ENCODE measurements around the gene RPL19.

RPL19 gene

DNA sequence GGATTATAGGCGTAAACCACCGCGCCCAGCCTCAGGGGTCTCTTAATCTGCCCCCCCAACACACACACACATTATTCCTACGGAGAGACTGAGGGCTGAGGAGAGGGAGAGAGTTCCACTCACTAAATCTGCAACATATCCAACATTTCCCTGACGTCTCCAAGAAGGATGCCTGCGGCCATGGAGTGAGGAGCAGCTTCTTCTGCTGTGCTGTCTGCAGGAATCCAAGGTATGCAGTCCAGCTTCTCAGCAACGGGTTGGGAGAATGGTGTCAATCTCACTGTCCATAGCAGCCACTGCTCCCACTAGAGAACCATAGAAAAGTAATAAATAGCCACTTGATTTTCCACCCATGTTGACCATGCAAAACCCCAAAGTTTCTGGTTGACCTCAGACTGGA lies 43.6 kb upstream of the RPL19 start:
- TF ChIP-seq, protein P1, sequence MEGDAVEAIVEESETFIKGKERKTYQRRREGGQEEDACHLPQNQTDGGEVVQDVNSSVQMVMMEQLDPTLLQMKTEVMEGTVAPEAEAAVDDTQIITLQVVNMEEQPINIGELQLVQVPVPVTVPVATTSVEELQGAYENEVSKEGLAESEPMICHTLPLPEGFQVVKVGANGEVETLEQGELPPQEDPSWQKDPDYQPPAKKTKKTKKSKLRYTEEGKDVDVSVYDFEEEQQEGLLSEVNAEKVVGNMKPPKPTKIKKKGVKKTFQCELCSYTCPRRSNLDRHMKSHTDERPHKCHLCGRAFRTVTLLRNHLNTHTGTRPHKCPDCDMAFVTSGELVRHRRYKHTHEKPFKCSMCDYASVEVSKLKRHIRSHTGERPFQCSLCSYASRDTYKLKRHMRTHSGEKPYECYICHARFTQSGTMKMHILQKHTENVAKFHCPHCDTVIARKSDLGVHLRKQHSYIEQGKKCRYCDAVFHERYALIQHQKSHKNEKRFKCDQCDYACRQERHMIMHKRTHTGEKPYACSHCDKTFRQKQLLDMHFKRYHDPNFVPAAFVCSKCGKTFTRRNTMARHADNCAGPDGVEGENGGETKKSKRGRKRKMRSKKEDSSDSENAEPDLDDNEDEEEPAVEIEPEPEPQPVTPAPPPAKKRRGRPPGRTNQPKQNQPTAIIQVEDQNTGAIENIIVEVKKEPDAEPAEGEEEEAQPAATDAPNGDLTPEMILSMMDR (IDR thresholded peaks at IDR 0.05; ENCODE audit: low read depth, low read length): no peak
- no peak for DNase-seq (ENCODE audit: low read depth in 2 of 2)
- H3K4me3 ChIP-seq (replicated peaks in 1 of 2; ENCODE audit: low read depth in 2 of 2, low read length in 2 of 2): no peak overlapping the region

DNA sequence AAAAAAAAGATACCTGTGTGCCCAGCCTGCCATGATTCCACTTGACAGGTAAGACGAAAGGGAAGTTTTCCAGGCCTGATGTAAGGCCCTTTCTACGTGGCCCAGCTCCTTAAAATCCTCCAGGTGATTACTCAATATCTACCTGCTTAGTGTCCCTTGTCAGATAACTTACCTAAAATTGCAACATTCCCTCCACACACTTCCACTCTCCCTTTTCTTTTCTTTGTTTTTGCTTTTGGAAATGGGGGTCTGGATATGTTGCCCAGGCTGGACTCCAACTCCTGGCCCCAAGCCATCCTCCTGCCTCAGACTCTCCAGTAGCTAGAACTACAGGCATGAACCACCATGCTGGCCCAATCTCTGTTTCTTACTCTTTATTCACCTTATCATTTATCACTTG lies 41.5 kb upstream of the RPL19 start:
- no peak for DNase-seq (ENCODE audit: low read depth in 2 of 2)
- H3K4me3 ChIP-seq (replicated peaks in 1 of 2; ENCODE audit: low read depth in 2 of 2, low read length in 2 of 2): no peak overlapping the region
- TF ChIP-seq, protein P1 (IDR thresholded peaks at IDR 0.05; ENCODE audit: low read depth, low read length): no peak

DNA sequence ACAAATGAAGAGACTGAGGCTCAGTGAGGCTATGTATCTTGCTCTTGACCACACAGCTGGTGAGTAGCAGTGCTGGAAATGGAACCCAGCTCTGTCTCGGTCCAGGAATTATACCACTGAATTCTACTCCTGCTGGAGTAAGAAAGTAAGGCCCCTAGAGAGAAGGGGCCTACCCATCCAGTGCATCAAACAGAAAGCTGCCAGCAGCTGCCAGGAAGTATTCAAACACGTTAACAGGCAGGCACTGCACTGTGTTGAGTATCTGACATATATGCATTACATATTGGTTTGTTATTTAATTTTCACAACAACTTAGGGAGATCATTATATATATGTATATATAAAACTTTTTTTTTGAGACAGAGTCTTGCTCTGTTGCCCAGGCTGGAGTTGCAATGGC lies 38.1 kb upstream of the RPL19 start:
- H3K4me3 ChIP-seq (replicated peaks in 1 of 2; ENCODE audit: low read depth in 2 of 2, low read length in 2 of 2): no peak overlapping the region
- TF ChIP-seq, protein P1 (IDR thresholded peaks at IDR 0.05; ENCODE audit: low read depth, low read length): no peak
- DNase-seq (ENCODE audit: low read depth in 2 of 2): no peak

DNA sequence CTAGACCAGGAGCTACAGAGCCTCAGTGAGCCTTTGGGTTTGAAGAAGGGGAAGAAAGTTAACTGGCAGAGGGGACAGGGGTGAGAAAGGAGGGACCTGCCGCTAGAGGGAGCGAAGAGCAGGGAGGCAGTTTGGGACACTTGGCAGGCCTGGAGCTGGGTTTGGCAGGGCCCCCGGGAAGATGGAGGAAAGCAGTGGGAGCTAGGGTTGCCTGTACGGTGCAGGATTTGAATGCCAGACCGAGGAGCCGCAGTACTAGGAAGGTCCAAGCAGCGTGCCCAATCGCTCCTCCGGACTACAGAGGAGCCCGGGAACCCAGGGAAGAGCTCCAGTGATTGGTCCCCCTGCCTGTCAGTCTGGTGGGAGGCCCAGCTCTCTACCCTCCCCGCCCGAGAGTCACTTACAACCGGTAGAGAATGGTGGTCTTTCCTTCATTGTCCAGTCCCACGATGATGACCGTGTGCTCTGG lies 35.4 kb upstream of the RPL19 start:
- peak; percentile 93 to 95 for DNase-seq (ENCODE audit: low read depth in 2 of 2)
- TF ChIP-seq, protein P1 (IDR thresholded peaks at IDR 0.05; ENCODE audit: low read depth, low read length): peak; percentile 91
- peak overlapping the region; percentile 43 to 44 for H3K4me3 ChIP-seq (replicated peaks in 1 of 2; ENCODE audit: low read depth in 2 of 2, low read length in 2 of 2)

DNA sequence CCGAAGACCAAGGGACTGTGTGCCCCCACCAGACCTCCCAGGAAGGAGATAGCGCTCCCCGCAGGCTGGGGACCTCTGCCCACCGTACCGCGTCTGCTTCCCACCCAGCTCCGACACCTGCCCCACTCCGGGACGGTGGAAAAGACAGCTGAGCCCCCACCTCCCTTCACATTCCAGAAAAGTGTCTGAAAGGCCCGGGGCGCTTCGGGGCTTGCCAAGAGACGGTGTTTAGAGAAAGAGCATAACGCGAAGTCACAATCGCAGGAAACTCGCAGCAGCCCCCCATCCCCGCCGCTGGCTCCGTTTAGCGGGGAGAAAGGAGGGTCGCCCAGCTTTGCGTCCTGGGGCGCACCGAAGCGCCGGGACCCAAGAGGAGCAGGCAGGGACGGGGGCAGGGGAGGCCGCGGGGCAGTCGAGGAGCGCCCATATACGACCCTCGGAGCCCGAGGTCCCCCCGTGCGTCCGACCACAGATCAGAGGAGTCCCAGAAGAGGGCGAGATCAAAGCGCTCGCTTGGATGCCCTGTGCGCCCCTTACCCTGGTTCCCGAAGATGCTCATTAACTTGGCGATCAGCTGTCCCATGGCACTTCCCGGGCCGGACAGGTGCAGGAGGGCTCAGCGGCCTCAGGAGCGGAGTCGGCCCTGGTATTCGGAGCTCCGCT lies 34.8 kb upstream of the RPL19 start:
- H3K4me3 ChIP-seq (replicated peaks in 1 of 2; ENCODE audit: low read depth in 2 of 2, low read length in 2 of 2): peak overlapping the region; percentile 43 to 44
- TF ChIP-seq, protein P1 (IDR thresholded peaks at IDR 0.05; ENCODE audit: low read depth, low read length): no peak
- DNase-seq (ENCODE audit: low read depth in 2 of 2): no peak

DNA sequence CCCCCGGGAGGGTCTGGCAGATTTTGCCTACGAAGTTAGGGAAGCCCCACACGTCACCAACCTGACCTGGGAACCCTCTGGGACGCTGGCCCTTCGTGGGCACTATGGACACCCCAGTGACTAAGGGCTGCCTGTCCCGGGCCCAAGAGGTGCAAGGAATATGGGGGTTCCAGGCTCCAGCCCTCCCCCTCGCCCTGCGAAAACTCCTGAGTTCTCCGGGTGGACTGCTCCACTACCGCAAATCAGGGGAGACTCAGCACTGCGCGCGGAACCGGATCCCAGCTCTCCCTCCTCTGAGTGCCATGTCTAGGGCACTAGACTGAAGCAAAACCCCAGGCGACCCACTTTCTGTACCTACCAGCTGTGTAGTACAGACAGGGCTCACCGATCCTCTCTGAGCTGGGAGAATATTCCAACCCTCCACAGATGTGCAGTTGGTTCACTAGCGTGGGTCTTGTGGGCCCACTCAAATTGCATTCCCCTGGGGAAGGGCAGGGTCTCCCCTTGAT lies 34.2 kb upstream of the RPL19 start, which contains the start of gene ARL5C:
TSS of gene ARL5C (minus strand) at position 321 of the 509 bp plus-strand sequence. CDS start 401 bp downstream, outside the sequence.
- peak within 1 kb of the TSS; percentile 43 to 44 for H3K4me3 ChIP-seq (replicated peaks in 1 of 2; ENCODE audit: low read depth in 2 of 2, low read length in 2 of 2)
- TF ChIP-seq, protein P1 (IDR thresholded peaks at IDR 0.05; ENCODE audit: low read depth, low read length): no peak
- DNase-seq (ENCODE audit: low read depth in 2 of 2): no peak

Data from cardiac fibroblast (primary cell).